Left lung (tissue), 10 donors: ENCODE results near the gene KDM4B. TPM values are rescaled to one million over a fixed set of nuclear protein-coding genes. Genes with fewer than 3 reads are reported as not detected.

Source experiments
- ATAC-seq: fragments of 200-7000 bp; cut with Tn5 transposase; one replicate; pipeline ENCODE4 v1.9.1; 2020; ENCODE audit warnings: moderate library complexity
- DNase-seq, 4 donors: peaks; one replicate each; pipeline ENCODE4 v3.0.0-alpha.2; 2013 to 2020
- H3K27ac ChIP-seq, 2 donors: fragments of 200-600 bp; sonication (generic) in 1 of 2; one replicate each; pipeline versions ENCODE4 v1.5.0 to v1.8.0; 2020 to 2021
- H3K27me3 ChIP-seq, 2 donors: fragments of 200-600 bp; sonication (generic) in 1 of 2; one replicate each; pipeline versions ENCODE4 v1.5.0 to v1.8.0; 2020 to 2021
- H3K36me3 ChIP-seq, 2 donors: fragments of 200-600 bp; sonication (generic) in 1 of 2; one replicate each; pipeline versions ENCODE4 v1.5.0 to v1.8.0; 2020 to 2021
- H3K4me1 ChIP-seq, 2 donors: fragments of 200-600 bp; one replicate each; pipeline ENCODE4 v1.8.0; 2021
- H3K4me3 ChIP-seq, 2 donors: fragments of 200-600 bp; sonication (generic) in 1 of 2; one replicate each; pipeline versions ENCODE4 v1.5.0 to v1.8.0; 2020 to 2021; ENCODE audit warnings: mild to moderate bottlenecking in 1 of 2
- H3K9me3 ChIP-seq, 2 donors: fragments of 200-600 bp; sonication (generic) in 1 of 2; one replicate each; pipeline versions ENCODE4 v1.5.0 to v1.8.0; 2020 to 2021
- CTCF ChIP-seq, 2 donors: fragments of 200-600 bp; sonication (generic) in 1 of 2; IDR thresholded peaks; one replicate each; pipeline versions ENCODE4 v1.5.0 to v1.8.0; 2021; ENCODE audit warnings: antibody characterized with exemption in 2 of 2
- intact Hi-C, 2 donors: fragments of 100-400 bp; cut with DNase I; formaldehyde crosslinking; loops; one replicate each; pipeline versions ENCODE4 v1.11.2 to v1.14.2; 2022
- microRNA-seq, 2 donors: library from miRNA; unstranded; fragments of <30 nt; microRNA quantifications; one replicate each; pipeline ENCODE4, GENCODE V29; 2019
- polyA plus RNA-seq, 6 donors: library from polyadenylated mRNA; unstranded; fragments of 120-200 nt; gene quantifications; one replicate each; pipeline ENCODE4 v1.2.1, GENCODE V29; 2013; ENCODE audit not compliant: insufficient read length in 6 of 6
- total RNA-seq, 2 donors: library from RNA; stranded (reverse); fragmentation: NEBNext Ultra II Directional; extraction: Animal tissue kit (Norgen Biotek cat#: 25700); gene quantifications; one replicate each; pipeline ENCODE4 v1.2.1, GENCODE V29; 2021
- donor health status: DM: no; HTN: yes; CAD: no.
- donor health status: DM: no; HTN: no; CAD: no.

KDM4B gene
- total and polyA plus RNA-seq, 8 donors: 24.6 to 42.1 (median 31.1) TPM

GRCh38 chr19:5196832-5197231, 227.9 kb downstream of the KDM4B start:
- no peaks in the 10 kb centered on the region for H3K27me3 ChIP-seq
- H3K4me1 ChIP-seq: no peaks in the 10 kb centered on the region
- TF ChIP-seq CTCF (IDR thresholded peaks at IDR 0.05): no peak
- H3K9me3 ChIP-seq: peaks cover 0 to 23% of the 10 kb centered on the region in 2 donors
- H3K27ac ChIP-seq: no peak overlapping the region
- H3K4me3 ChIP-seq: no peak overlapping the region
- intact Hi-C loops: no loop called here
- ATAC-seq (no peak), DNase-seq (no peak)
- H3K36me3 ChIP-seq: no peaks in the 10 kb centered on the region

DNA sequence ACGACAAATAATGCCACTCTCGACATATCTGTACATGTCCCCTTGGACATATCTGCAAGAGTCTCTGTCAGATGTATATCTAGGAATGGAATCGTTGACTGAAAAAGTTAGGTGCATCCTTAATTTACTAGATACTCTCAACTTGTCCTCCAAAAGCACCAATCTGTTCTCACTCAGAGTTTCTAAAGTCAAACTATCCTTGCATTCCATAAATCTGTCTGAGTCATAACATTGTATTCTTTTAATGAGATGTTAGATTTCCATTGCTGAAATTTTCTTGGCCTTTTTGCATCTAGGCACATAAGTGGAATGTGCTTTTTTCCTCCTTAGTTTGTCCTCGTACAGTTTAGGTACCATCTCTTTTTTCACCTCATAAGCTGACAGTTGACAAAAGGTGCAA, 231.9 kb downstream of the KDM4B start:
- no peak for ATAC-seq
- H3K27ac ChIP-seq: no peak overlapping the region
- H3K36me3 ChIP-seq: no peaks in the 10 kb centered on the region
- no peak overlapping the region for H3K4me3 ChIP-seq
- H3K4me1 ChIP-seq: no peaks in the 10 kb centered on the region
- no peak for TF ChIP-seq CTCF (IDR thresholded peaks at IDR 0.05)
- H3K9me3 ChIP-seq: peaks cover 0 to 39% of the 10 kb centered on the region in 2 donors
- no peaks in the 10 kb centered on the region for H3K27me3 ChIP-seq
- intact Hi-C loops: no loop called here
- no peak for DNase-seq

DNA sequence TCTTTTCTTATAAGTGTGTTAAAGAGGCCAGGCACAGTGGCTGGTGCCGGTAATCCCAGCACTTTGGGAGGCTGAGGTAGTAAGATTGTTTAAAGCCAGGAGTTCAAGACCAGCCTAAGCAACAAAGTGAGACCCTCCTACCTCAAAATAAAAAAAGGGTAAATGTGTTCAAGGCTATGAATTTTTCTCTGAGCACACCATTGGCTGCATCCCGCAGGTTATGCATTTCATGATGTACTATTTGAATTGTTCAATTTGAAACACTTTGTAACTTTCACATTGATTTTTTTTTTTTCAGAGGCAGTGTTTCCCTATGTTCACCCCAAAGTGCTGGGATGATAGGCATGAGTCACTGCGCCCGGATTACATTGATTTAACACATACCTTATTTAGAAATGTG, 233.6 kb downstream of the KDM4B start:
- DNase-seq (no peak), ATAC-seq (no peak)
- no peak for TF ChIP-seq CTCF (IDR thresholded peaks at IDR 0.05)
- H3K27ac ChIP-seq: no peak overlapping the region
- H3K36me3 ChIP-seq: peaks cover 0 to 4% of the 10 kb centered on the region in 2 donors
- H3K4me3 ChIP-seq: no peak overlapping the region
- H3K27me3 ChIP-seq: no peaks in the 10 kb centered on the region
- no peaks in the 10 kb centered on the region for H3K4me1 ChIP-seq
- H3K9me3 ChIP-seq: peaks cover 0 to 39% of the 10 kb centered on the region in 2 donors
- intact Hi-C loops: no loop called here

Small RNA genes within 50 kb of the gene (microRNA-seq; reads per million reads assigned to microRNA genes)
- gene MIR4747: 0 to 0.17 reads per million in 2 donors

Other genes with a start within 250 kb of the KDM4B start
- gene DPP9, start 245.3 kb upstream of the KDM4B start, total RNA-seq: 10 to 100 TPM; 79.7 to 95.5 TPM
- 10 to 100 TPM; 25.2 to 35.8 (median 27.4) TPM for gene DPP9, start 245.3 kb upstream of the KDM4B start, polyA plus RNA-seq
- gene FEM1A, start 177.4 kb upstream of the KDM4B start, total RNA-seq: 10 to 100 TPM in 1 of 2 donors, 1 to 10 TPM in 1; 9.9 to 14.2 TPM
- 1 to 10 TPM; 1.7 to 2.3 (median 2.1) TPM for gene FEM1A, start 177.4 kb upstream of the KDM4B start, polyA plus RNA-seq
- gene TICAM1, start 137.4 kb upstream of the KDM4B start, total RNA-seq: 10 to 100 TPM; 14.6 TPM
- gene TICAM1, start 137.4 kb upstream of the KDM4B start, polyA plus RNA-seq: 1 to 10 TPM; 5.6 to 7.7 (median 6.8) TPM
- gene PLIN3, start 101.4 kb upstream of the KDM4B start, total RNA-seq: 10 to 100 TPM; 51.4 to 71.7 TPM
- gene PLIN3, start 101.4 kb upstream of the KDM4B start, polyA plus RNA-seq: 10 to 100 TPM; 37.9 to 50.2 (median 45.0) TPM
- gene ARRDC5, start 66.2 kb upstream of the KDM4B start, total RNA-seq: under 1 TPM; 0.35 to 0.81 TPM
- gene ARRDC5, start 66.2 kb upstream of the KDM4B start, polyA plus RNA-seq: under 1 TPM in 2 of 6 donors, not detected in 4; 0.08 to 0.09 TPM
- gene UHRF1, start 59.6 kb upstream of the KDM4B start, total RNA-seq: 10 to 100 TPM; 14.2 to 20.5 TPM
- gene UHRF1, start 59.6 kb upstream of the KDM4B start, polyA plus RNA-seq: 10 to 100 TPM; 18.4 to 30.2 (median 23.6) TPM